Chondrocyte (in vitro differentiated cells): ENCODE measurements around the gene URM1. TPM values are rescaled to one million over a fixed set of nuclear protein-coding genes. Genes with fewer than 3 reads are reported as not detected.

Experiments
- DNase-seq: peaks from one replicate; pipeline ENCODE4 v3.0.0; 2021; ENCODE audit warnings: mixed read lengths, low spot score
- H3K27ac Mint-ChIP-seq: one replicate; pipeline ENCODE4 v1.8.0; 2021; ENCODE audit warnings: mild to moderate bottlenecking, moderate library complexity, mixed read lengths; ENCODE audit not compliant: unreplicated experiment
- H3K27me3 Mint-ChIP-seq: 2 replicates; pipeline ENCODE4 v1.8.0; 2021; ENCODE audit warnings: low read depth, mixed read lengths
- H3K36me3 Mint-ChIP-seq: 2 replicates; pipeline ENCODE4 v1.8.0; 2021; ENCODE audit warnings: low read depth, mixed read lengths
- H3K4me1 Mint-ChIP-seq: 2 replicates; pipeline ENCODE4 v1.8.0; 2021; ENCODE audit warnings: low read depth, mild to moderate bottlenecking, mixed read lengths
- H3K4me3 Mint-ChIP-seq: one replicate; pipeline ENCODE4 v1.8.0; 2021; ENCODE audit warnings: mild to moderate bottlenecking, moderate library complexity, mixed read lengths; ENCODE audit not compliant: unreplicated experiment
- H3K9me3 Mint-ChIP-seq: 2 replicates; pipeline ENCODE4 v1.8.0; 2021; ENCODE audit warnings: low read depth, mixed read lengths
- CTCF ChIP-seq: fragments of 200-600 bp; sonication (generic); IDR thresholded peaks from 2 replicates; pipeline ENCODE4 v1.5.0; 2021; ENCODE audit warnings: antibody characterized with exemption, mild to moderate bottlenecking, moderate library complexity
- total RNA-seq: library from RNA; stranded (reverse); gene quantifications from 3 replicates; pipeline ENCODE4 v1.2.1, GENCODE V29; 2021

The URM1 gene
- total RNA-seq, 1 donor from 2014 or later = 50.5 TPM

DNA sequence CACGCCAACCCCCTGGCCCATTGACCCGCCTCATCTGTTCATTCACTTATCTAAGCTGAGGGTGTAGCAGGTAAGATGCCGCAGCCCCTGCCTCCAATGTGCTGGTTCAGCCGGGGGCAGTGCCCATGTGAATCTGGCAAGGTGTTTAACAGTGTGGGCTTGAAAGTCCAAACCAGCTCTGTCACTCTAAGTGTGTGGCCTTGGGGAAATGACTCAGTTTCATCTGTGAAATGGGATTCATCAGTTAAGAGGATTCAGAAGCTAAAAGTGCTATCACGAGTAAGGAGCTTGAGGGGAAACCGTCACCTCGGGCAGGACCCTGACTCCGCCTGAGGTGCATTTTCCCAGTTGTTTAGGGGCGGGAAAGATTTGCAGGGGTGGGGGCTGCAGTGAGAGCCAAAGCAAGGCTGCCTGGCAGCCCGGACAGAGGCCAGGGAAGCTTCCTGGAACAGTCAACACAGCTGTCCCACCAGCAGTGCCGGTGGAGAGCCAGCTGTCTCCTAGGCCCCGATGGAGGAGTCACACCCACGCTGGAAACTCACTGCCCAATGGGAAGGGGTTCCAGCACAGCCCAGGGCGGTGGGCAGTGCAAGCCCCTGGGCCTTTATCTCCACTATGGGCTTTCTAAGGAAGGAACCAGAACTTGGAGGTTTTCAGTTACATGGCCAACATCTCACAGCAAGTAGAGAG lies 9.7 kb upstream of the URM1 start:
- no peaks in the 10 kb centered on the region for H3K27me3 Mint-ChIP-seq
- H3K9me3 Mint-ChIP-seq = no peaks in the 10 kb centered on the region
- H3K4me1 Mint-ChIP-seq = peaks cover 29% of the 10 kb centered on the region
- peak overlapping the region; percentile 93 for H3K27ac Mint-ChIP-seq
- no peak for DNase-seq
- no peak for TF ChIP-seq CTCF
- H3K36me3 Mint-ChIP-seq = peaks cover 3% of the 10 kb centered on the region
- H3K4me3 Mint-ChIP-seq = peak overlapping the region; percentile 81

- Mint-ChIP-seq H3K4me3 (peak overlapping the region; percentile 81), H3K4me1 (peaks cover 29% of the 10 kb centered on the region), H3K27me3 (no peaks in the 10 kb centered on the region), H3K36me3 (peaks cover 3% of the 10 kb centered on the region), H3K27ac (peak overlapping the region; percentile 93), H3K9me3 (no peaks in the 10 kb centered on the region)
- DNase-seq = no peak
- TF ChIP-seq CTCF = peak; percentile 97
These were observed 9.1 kb upstream of the URM1 start for GRCh38 chr9:128361986-128362646.

DNA sequence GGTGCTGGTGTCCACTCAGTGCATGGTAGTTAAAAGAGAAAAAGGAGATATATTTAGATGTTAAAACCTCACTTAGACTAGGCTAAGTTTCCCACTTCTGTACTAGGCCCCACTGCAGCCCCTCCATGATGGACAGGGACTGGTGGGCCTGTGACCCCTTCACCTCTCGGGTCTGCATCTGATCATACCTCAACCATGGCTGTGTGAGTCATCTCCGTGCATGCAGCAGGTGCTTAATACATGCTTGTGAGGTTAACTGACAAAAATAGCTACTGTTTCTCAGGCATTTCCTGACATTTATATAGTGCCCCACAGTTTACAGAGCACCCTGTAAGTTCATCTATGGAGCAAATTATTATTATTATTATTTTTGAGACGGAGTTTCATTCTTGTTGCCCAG lies 8.4 kb upstream of the URM1 start:
- TF ChIP-seq CTCF = no peak
- no peaks in the 10 kb centered on the region for H3K27me3 Mint-ChIP-seq
- peak overlapping the region; percentile 93 for H3K27ac Mint-ChIP-seq
- H3K4me1 Mint-ChIP-seq = peaks cover 29% of the 10 kb centered on the region
- peaks cover 1% of the 10 kb centered on the region for H3K36me3 Mint-ChIP-seq
- no peak for DNase-seq
- no peaks in the 10 kb centered on the region for H3K9me3 Mint-ChIP-seq
- no peak overlapping the region for H3K4me3 Mint-ChIP-seq

GRCh38 chr9:128365525-128365924 lies 5.6 kb upstream of the URM1 start:
- Mint-ChIP-seq H3K36me3 (peaks cover 2% of the 10 kb centered on the region), H3K4me1 (peaks cover 39% of the 10 kb centered on the region), H3K9me3 (no peaks in the 10 kb centered on the region), H3K4me3 (no peak overlapping the region), H3K27ac (no peak overlapping the region), H3K27me3 (no peaks in the 10 kb centered on the region)
- no peak for DNase-seq
- no peak for TF ChIP-seq CTCF

- Mint-ChIP-seq H3K4me1 (peaks cover 47% of the 10 kb centered on the region), H3K27me3 (no peaks in the 10 kb centered on the region), H3K36me3 (peaks cover 4% of the 10 kb centered on the region), H3K9me3 (no peaks in the 10 kb centered on the region), H3K4me3 (no peak overlapping the region), H3K27ac (no peak overlapping the region)
- TF ChIP-seq CTCF = no peak
- no peak for DNase-seq
These were observed 2.0 kb upstream of the URM1 start for GRCh38 chr9:128369024-128369706.
